GM20000 (cell line): ENCODE results near the gene ST3GAL2.

Source experiments
- DNase-seq: peaks from one replicate; pipeline ENCODE4 v3.0.0; 2012; ENCODE audit warnings: low spot score
- TF ChIP-seq, protein P1 (sequence below): IDR thresholded peaks from 2 replicates; pipeline ENCODE4 v1.5.1; 2012; ENCODE audit warnings: mild to moderate bottlenecking, control low read depth; ENCODE audit errors: extremely low read depth, missing control alignments

Gene ST3GAL2

DNA sequence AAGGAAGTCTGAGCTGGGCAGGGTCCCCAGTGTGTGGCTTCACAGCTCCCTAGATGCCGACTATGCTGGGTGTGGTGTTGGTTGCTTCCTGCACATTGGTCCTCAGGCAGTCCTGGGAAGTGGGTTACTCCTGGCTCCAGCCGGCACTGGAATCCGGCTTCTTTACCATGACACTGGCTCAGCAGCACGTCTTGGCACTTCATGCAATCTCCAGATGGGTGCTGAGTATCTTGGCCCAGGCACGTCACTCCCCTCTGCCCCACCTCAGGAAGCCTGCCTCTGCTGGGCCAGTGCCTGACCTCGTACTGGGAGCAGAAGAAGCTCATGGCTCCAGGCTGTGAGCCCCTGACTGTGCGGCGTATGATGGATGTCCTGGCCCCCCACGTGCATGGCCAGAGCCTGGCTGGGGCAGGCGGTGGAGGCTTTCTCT, 40.0 kb upstream of the ST3GAL2 start:
- TF ChIP-seq, protein P1, sequence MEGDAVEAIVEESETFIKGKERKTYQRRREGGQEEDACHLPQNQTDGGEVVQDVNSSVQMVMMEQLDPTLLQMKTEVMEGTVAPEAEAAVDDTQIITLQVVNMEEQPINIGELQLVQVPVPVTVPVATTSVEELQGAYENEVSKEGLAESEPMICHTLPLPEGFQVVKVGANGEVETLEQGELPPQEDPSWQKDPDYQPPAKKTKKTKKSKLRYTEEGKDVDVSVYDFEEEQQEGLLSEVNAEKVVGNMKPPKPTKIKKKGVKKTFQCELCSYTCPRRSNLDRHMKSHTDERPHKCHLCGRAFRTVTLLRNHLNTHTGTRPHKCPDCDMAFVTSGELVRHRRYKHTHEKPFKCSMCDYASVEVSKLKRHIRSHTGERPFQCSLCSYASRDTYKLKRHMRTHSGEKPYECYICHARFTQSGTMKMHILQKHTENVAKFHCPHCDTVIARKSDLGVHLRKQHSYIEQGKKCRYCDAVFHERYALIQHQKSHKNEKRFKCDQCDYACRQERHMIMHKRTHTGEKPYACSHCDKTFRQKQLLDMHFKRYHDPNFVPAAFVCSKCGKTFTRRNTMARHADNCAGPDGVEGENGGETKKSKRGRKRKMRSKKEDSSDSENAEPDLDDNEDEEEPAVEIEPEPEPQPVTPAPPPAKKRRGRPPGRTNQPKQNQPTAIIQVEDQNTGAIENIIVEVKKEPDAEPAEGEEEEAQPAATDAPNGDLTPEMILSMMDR: no peak
- no peak for DNase-seq

DNA sequence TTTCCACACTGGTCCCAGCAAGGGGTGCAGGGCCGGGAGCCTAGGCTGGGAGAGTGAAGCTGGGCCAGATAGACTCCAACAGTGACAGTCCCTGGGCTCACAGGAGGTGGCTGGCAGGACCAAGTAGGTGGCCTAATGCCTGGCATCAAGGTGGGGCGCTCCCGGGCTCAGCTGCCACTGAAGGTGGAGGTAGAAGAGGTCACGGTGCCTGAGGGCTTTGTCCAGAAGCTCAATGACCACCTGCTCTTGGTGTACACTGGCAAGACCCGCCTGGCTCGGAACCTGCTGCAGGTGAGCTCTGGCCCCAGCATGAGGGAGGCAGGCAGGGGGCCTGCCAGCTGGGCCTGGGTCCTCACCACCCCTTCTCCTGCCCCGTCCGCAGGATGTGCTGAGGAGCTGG, 39.3 kb upstream of the ST3GAL2 start:
- no peak for DNase-seq
- TF ChIP-seq, protein P1: no peak

DNA sequence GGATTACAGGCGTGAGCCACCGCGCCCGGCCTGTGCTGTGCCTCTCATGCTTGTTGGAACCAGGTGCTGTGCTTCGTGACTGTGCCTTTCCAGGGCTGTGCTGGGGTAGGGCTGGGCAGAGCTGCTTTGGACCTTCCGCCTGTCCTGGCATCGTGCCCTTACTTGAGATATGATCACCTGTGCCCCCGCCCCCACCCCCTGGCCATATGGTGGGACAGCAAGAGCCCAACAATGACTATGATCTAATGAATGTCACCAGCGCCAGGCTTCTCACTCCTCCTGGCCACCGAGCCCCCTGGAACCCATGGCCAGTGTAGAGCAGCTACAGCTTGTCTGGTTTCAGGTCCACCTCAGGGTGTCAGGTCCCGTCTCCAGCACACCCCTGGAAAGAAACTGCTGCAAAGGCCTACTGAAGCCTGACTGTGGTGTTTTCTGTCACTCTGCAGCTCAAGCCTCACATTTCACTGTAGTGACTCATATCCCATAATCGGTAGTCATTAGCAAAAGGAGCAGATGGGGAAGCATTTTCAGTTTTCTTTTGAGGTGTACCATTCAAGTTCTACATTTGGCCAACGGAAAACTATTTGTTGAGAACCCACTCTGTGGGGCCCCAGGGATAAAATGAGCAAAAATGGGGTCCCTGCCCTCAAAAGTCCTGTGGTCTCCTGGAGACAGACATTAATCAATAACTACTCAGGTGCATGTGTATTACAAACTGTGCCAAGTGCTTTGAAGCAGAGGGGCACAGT, 37.5 kb upstream of the ST3GAL2 start:
- peak; percentile 96 for DNase-seq
- TF ChIP-seq, protein P1: no peak

DNA sequence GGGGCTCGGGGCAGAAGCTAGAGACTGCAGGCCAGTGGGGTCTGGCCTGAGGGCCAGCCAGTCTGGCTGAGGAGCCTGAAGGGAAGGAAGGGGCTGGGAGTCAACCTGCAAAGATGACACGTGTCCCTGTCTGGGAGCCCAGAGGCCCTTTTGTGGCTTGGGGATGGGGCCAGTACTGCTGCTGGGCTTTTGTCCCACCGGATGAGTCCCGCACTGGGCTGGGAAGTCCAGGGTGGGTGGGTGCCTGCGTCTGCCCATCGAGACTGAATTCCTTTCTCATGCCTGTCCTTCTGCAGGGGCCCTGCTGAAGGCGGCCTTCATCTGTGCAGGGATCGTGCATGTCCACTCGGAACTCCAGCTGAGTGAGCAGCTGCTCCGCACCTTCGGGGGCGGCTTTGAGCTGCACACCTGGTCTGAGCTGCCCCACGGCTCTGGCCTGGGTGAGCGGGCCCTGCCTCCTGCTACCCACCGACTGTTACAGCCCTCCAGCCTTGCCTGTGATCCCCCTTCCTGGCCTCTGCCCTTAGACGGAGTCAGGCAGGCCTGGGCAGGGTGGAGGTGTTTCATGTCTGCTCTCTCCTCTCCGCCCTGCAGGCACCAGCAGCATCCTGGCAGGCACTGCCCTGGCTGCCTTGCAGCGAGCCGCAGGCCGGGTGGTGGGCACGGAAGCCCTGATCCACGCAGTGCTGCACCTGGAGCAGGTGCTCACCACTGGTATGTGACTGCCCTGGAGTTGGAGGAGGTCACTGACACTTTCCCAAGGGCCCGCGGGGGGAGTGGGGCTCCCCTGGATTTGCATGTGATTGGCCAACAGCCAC, 36.4 kb upstream of the ST3GAL2 start:
- TF ChIP-seq, protein P1: no peak
- no peak for DNase-seq

DNA sequence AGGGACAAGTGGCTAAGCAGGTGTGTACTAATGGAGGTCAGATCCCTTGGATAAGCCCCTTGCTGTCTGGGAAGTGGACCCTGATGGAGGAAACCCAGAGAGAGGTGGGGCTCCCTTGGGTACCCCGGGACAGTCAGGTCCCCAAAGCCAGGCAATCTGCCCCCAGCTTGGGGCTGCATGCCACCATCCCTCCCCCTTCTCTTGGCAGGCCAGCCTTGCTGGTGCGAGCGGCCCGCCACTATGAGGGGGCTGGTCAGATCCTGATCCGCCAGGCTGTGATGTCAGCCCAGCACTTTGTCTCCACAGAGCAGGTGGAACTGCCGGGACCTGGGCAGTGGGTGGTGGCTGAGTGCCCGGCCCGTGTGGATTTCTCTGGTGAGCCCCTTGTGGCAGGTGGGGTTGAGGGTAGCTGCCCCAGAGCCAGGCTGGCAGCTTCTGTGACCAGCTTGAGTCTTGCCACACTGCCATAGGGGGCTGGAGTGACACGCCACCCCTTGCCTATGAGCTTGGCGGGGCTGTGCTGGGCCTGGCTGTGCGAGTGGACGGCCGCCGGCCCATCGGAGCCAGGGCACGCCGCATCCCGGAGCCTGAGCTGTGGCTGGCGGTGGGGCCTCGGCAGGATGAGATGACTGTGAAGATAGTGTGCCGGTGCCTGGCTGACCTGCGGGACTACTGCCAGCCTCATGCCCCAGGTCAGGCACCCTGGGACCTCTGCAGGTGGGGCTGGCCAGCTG, 35.6 kb upstream of the ST3GAL2 start:
- DNase-seq: no peak
- TF ChIP-seq, protein P1: no peak

DNA sequence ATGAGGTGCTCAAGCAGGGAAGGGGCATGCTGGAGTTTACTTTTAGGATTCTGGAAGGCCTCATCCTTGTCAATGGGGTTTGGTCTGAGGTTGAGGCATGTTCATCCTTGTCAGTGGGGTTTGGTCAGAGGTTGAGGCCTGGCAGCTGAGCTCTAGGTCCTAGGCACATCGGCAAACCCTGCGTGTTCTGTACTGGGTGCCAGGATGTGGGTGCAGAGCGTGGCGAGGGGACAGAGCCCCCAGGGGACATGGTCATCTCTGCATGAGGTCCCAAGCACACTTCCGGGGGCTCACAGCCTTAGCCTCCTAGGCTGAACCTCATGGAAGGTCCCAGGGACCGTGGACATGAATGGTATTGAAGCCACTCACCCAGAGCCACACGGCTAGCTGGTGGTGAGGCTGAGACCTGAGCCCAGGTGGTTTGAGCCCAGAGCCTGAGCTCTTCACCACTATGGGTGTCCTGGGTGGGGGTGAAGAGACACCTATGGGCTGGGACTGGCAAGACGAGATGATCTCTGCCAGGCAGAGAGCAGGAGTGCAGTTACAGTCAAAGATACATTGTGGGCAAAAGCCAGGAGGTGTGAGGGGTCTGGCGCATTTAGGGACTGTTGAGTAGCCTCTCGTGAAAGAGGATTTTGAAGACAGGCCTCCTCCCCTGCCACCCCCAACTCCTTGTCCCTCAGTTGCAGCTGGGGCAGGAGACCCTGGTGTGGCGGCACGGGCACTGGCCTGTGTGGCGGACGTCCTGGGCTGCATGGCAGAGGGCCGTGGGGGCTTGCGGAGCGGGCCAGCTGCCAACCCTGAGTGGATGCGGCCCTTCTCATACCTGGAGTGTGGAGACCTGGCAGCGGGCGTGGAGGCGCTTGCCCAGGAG, 34.8 kb upstream of the ST3GAL2 start:
- TF ChIP-seq, protein P1: no peak
- DNase-seq: no peak
